HG03565 (cell line): Measurements from ENCODE around the gene KLHL3.

Source experiments
- ATAC-seq: cut with Tn5 transposase; IDR thresholded peaks from one replicate; pipeline ENCODE4 v1.9.1; 2021; ENCODE audit warnings: mild to moderate bottlenecking, moderate library complexity; ENCODE audit not compliant: unreplicated experiment

KLHL3 gene

GRCh38 chr5:137611794-137612435, 124.0 kb downstream of the KLHL3 start:
- no peak for ATAC-seq

DNA sequence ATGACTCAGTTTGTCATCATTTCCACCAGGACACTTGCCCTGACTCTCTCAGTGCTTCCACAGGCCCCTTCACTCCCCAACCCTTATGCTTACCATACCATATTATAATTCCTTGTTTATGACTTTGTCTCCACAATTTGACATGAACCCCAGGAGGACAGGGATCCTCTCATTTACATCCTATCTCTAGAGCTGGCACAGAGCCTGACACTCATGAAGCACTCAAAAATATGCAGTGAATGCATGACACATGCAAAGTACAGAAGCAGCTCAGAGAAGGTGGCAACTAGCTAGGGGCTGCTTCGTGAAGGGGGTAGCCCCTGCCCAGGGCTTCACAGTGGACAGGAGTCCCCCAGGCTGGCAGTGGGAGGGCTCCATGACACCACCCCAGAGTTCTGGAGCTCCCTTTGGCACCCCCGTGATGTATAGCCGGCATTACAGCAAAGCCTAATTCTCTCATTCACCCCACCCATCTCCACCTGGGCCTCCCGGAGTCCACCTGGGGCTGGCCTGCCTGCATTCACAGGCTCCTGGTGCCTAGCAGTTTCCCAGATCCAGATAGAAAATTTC, 124.8 kb downstream of the KLHL3 start:
- no peak for ATAC-seq

- ATAC-seq, result no peak
Observed at GRCh38 chr5:137610598-137610997, 125.3 kb downstream of the KLHL3 start.

DNA sequence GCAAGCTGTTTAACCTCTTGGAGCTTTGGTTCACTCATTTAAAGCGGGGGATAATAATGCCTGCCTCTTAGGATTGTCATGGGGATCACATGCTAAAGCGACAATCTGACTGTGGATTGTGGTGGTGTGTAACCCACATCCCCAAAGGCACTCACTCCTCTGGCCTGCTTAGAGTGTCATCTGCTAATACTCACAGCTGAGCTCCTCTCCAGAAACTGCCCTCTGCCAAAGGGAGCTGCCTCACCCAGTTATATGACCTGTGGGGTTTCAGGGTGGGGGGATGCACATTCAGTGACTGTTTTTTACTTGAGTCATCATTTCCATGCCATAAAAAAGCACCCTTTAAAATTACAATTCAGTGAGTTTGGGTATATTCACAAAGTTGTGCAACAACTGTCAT, 126.8 kb downstream of the KLHL3 start:
- no peak for ATAC-seq

DNA sequence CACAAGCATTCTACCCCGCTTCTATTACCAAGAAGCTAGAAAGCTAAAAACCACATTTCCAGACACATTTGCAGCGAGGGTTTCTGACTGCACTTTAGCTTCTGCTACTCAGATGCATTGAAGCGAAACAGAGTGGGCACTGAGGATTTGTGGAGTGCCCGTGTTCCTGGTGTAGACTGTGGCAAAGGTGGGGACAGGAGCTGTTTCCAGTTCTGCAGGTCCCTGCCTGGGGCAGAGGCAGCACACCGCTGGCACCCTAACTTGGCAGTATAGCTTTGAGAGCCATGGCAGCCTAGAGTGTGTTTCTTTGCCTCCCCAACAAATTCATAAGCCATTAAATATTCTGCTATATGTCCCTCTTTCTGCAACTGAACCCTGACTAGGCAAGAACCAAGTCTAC, 128.1 kb downstream of the KLHL3 start:
- no peak for ATAC-seq

DNA sequence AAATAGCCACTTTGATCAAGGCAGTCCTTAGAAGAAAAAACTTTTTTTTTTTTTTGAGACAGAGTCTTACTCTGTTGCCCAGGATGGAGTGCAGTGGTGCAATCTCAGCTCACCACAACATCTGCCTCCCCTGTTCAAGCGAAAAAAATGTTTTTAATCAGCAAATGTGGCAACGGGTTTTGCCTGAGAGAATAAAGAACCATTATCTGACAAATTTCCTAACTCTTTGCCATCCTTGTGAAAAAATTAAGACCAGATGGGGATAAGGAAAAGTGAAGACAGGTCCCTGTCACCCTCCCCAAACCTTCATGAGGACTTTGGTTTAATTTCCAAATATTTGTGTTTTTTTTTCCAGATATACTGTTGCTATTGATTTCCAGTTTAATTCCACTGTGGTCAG, 129.5 kb downstream of the KLHL3 start:
- ATAC-seq, result no peak

DNA sequence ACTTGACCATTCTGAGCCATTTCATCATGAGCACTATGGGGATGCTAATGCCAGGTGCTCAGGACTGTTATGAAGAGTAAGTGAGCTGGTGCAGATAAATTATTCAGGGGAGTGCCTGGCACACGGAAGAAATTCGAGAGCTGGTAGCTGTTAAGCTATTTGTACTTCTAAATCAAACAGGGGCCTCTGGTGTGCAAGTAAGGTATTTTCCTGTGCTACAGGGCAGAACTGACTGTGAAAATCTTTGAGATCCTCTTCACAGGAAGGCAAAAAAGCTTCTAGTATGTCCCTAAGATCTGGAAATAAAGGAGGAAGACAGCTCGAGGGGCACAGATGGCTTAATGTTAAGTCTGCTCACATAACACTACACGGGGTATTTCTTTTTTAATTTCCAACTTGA, 130.5 kb downstream of the KLHL3 start:
- no peak for ATAC-seq

DNA sequence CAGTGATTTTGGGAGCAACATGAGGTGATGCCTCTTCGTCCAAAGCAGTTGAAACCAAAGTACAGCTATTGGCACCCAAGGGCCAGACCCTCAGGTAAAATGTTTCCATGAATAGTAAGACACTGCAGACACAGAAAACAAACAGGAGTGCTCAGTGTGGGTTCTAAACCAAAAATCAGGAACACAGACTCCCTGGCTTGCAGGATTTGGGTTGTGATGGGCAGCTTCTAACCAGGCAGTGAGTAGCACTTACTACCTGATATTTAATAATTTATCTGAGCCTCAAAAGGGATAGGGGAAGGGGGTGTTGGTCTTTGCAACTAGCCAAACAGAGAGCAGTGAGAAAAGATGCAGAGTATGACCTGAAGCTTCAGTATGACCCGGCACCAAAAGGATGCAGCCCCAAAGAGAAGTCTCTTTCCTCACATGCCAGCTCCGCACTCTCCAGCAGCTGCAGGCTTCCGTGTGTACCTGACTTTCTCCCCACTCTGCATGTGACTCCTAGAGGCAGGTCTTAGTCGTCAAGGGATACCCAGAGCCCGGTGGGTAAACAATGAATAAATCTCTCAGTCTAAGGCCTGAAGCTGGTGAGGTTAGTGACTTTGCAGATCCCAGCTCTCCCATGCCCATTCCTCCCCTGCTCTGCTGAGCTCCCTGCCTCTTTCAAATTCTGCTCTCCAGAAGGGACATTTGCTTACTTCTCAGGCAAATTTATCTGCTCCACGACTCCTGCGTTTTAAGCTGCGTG, 131.4 kb downstream of the KLHL3 start:
- ATAC-seq, result no peak

DNA sequence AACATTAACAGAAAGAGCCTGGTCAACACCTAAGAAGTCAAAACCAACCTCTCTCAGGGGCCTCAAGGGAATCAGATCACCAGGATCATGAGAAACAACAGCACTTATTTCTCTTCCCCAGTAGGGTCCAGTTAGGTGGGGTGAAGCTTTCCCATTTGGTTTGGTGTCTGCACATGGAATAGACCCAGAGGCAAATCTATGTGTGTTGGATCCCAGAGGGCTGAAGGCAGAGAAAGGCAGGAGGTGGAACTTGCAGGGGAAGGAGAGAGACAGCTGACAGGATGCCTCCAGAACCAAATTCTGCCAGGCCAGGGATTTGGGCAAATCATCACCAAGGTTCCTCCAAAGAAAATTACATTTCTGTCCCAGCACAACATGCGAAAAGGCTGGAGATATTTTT, 132.0 kb downstream of the KLHL3 start:
- no peak for ATAC-seq

- no peak for ATAC-seq
Observed at GRCh38 chr5:137603356-137603755, 132.5 kb downstream of the KLHL3 start.

GRCh38 chr5:137602721-137603273, 133.1 kb downstream of the KLHL3 start:
- no peak for ATAC-seq

GRCh38 chr5:137600721-137601360, 135.0 kb downstream of the KLHL3 start:
- ATAC-seq, result no peak

GRCh38 chr5:137599457-137599856, 136.4 kb downstream of the KLHL3 start:
- no peak for ATAC-seq

DNA sequence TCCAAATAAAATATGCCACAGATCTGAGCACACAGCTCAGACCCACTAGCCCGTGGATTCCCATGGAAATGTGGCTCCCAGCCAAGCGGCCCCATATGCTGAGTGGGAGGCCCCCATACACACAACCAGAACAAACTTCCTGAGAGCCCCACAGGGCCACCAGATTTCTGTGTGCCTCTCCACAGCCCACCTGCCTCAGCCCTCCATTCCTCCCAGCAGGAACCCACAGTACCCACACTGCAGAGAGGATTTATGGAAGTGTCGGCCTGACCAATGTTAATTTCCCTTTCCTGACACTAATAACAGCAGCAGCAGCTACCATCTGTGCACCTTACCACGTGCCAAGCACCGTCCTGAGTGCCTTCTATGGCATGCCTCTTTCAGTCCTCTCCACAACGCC, 137.5 kb downstream of the KLHL3 start:
- ATAC-seq, result no peak

GRCh38 chr5:137596941-137597340, 138.9 kb downstream of the KLHL3 start:
- ATAC-seq, result no peak

- ATAC-seq, result no peak
Observed at GRCh38 chr5:137595396-137596079, 140.4 kb downstream of the KLHL3 start.

GRCh38 chr5:137594717-137595116, 141.2 kb downstream of the KLHL3 start:
- no peak for ATAC-seq

DNA sequence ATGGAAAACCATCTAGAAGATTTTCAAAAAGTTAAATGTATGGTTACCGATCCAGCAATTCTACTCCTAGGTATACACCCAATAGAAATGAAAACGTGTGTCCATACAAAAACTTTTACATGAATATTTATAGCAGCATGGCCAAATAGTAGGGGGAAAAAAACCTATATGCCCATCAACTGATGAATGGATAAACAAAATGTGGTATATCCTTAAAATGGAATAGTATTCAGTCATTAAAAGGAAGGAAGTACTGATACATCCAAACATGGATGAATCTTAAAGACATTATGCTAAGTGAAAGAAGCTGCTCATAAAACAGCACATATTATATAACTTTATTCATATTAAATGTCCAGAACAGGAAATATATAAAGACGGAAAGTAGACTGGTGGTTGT, 143.6 kb downstream of the KLHL3 start:
- no peak for ATAC-seq

GRCh38 chr5:137589185-137589584, 146.7 kb downstream of the KLHL3 start:
- ATAC-seq, result no peak

DNA sequence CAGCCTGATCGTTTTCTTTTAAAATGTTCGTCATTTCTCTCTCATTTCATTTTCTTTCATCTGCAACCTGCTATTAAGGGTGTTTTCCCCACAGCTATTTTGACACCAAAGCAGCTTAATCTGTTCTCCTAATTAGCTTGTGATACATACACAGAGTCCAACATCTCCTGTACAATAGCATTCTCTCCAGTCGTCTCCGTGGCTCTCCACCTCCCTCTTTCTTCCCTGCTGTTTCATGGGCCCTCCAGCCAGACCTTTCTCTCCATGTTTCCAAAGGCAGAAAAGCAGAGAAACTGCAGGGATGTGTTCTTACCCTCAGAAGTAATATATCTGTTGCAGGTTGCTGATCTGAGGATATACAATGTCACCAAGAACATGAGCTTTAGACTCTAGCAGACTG, 148.0 kb downstream of the KLHL3 start:
- ATAC-seq, result no peak

GRCh38 chr5:137584262-137584661, 151.6 kb downstream of the KLHL3 start:
- no peak for ATAC-seq
